BE2C (cell line): ENCODE data around the gene HS3ST3B1.

ENCODE experiments used
- DNase-seq: peaks from one replicate; pipeline ENCODE4 v3.0.0-alpha.2; 2020
- H3K27me3 ChIP-seq: fragments of 250-450 bp; sonication (Bioruptor Pico); 2 replicates; pipeline ENCODE4 v1.5.1; 2020; ENCODE audit warnings: mild to moderate bottlenecking
- H3K36me3 ChIP-seq: fragments of 250-450 bp; sonication (Bioruptor Pico); 2 replicates; pipeline ENCODE4 v1.5.1; 2020; ENCODE audit warnings: mild to moderate bottlenecking
- H3K4me1 ChIP-seq: fragments of 250-450 bp; sonication (Bioruptor Pico); 2 replicates; pipeline ENCODE4 v1.5.1; 2020
- H3K4me3 ChIP-seq: 2 replicates; pipeline ENCODE4 v1.5.1; 2011; ENCODE audit warnings: low read depth, low read length
- H3K9me3 ChIP-seq: fragments of 250-450 bp; sonication (Bioruptor Pico); 2 replicates; pipeline ENCODE4 v1.5.1; 2020
- CTCF ChIP-seq: IDR thresholded peaks from 2 replicates; pipeline ENCODE4 v1.5.1; 2012; ENCODE audit warnings: mild to moderate bottlenecking, low read depth, low read length

The HS3ST3B1 gene

GRCh38 chr17:14305785-14306496 is 5.1 kb downstream of the HS3ST3B1 start:
- no peaks in the 10 kb centered on the region for H3K4me1 ChIP-seq
- no peak for TF ChIP-seq CTCF
- H3K27me3 ChIP-seq = peaks cover 43% of the 10 kb centered on the region
- no peaks in the 10 kb centered on the region for H3K36me3 ChIP-seq
- no peak for DNase-seq
- H3K4me3 ChIP-seq = no peak overlapping the region
- no peaks in the 10 kb centered on the region for H3K9me3 ChIP-seq

DNA sequence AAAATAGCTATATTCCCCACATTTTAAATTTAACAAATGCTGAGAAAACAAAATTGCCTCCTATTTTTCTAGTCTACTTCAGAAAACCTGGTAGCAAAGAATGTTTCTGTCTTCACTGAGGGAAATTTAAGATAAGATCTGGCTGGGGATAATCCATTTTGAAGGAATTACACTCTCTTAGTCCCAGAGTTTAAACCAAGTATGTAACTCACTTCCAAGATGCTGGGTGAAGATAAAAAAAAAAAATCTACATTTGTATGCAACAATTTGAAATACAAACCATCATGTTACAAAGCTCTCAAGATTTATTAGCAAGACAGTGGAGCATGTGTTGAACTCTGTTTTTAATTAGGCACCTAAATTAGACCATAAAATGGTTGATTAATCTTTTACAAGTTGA is 5.7 kb downstream of the HS3ST3B1 start:
- H3K4me3 ChIP-seq = no peak overlapping the region
- no peak for TF ChIP-seq CTCF
- no peaks in the 10 kb centered on the region for H3K4me1 ChIP-seq
- DNase-seq = no peak
- H3K36me3 ChIP-seq = no peaks in the 10 kb centered on the region
- H3K27me3 ChIP-seq = peaks cover 36% of the 10 kb centered on the region
- H3K9me3 ChIP-seq = no peaks in the 10 kb centered on the region

DNA sequence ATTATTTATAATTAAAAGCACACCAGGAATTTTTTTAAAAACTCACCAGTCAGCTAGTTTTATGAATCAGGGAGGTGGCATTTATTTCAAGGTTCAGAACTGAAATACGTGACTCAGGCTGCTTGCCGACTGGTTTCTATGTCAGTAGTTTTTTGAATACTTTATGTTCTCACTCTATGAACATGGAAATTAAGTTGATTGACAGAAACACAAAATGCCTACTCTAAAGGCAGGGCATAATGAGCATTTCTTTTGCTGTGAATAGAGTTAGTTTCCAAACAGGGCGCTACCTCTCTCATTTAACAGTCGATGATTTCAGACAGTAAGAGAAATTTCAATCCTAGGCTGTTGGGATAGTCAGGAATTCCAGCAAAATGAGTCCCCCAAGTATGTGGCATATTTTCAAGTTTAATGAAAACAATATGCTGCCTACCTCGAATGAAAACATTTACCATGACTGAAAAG is 6.7 kb downstream of the HS3ST3B1 start:
- Histone ChIP-seq H3K27me3 (peaks cover 26% of the 10 kb centered on the region), H3K36me3 (no peaks in the 10 kb centered on the region), H3K4me1 (no peaks in the 10 kb centered on the region), H3K9me3 (no peaks in the 10 kb centered on the region), H3K4me3 (no peak overlapping the region)
- no peak for DNase-seq
- no peak for TF ChIP-seq CTCF

DNA sequence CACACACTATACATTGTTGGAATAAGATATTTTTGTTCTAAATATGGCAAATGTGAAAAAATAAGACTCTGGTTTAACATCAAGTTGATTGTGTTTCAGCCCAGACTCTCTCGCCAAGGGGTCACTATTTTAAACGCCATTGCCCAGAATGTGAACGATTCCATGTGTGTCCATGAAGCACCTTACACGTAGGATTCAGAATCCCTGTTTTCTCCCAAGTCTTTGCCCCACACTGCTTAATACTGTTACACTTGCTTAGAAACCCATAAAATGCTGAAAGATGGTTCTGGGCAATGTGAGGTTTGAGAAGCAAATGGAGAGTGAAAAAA is 7.7 kb downstream of the HS3ST3B1 start:
- Histone ChIP-seq H3K36me3 (no peaks in the 10 kb centered on the region), H3K27me3 (peaks cover 16% of the 10 kb centered on the region), H3K4me3 (no peak overlapping the region), H3K9me3 (no peaks in the 10 kb centered on the region), H3K4me1 (no peaks in the 10 kb centered on the region)
- TF ChIP-seq CTCF = no peak
- no peak for DNase-seq

DNA sequence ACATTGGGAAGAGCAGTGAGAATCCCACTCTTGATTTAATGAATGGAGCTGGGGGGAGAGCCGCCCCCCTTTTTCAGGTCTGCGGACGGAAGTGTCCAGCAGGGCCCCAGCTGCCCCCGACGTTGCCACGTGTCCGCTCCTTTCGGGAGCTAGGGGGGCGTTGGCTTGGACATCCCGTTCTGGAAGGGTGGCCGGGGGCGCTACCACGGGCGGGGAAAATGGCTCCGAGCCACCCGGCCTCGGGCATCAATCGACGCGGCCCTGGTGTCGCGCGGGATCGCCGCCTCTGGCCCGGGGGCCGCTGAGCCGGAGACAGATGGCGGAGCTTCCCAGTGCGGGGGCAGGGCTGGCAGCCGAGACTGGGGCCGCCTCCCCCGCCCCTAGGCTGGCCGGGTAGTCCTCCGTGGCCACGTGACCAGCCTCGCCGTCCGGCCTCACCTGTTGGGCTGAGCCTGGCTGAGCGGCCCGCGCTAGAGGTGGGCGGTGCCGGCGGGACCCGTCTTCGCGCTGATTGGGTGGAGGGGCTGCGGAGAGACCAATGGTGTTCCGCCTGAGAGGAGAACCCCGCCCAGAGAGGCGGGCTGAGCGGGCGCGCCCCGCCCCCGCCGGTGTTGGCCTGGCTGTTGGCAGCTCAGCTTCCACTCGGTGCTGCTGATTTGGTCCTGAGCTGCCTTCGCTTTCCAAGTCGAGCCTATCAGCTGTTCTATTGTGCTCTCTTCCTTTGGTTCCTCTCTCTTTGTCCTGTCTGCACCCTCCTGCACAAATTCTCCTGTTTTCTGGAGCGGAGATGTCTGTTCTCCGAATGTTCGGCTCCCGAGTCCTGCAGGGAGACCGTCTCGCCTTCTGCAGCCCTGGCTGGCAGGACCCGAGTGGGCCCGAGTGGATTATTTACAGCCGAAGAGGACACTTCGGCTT is 8.3 kb downstream of the HS3ST3B1 start:
- Histone ChIP-seq H3K9me3 (no peaks in the 10 kb centered on the region), H3K4me3 (peak overlapping the region; percentile 36; the same call in 1 of the 2 replicates), H3K4me1 (no peaks in the 10 kb centered on the region), H3K27me3 (peaks cover 10% of the 10 kb centered on the region), H3K36me3 (no peaks in the 10 kb centered on the region)
- DNase-seq = peak; percentile 80
- TF ChIP-seq CTCF = no peak

DNA sequence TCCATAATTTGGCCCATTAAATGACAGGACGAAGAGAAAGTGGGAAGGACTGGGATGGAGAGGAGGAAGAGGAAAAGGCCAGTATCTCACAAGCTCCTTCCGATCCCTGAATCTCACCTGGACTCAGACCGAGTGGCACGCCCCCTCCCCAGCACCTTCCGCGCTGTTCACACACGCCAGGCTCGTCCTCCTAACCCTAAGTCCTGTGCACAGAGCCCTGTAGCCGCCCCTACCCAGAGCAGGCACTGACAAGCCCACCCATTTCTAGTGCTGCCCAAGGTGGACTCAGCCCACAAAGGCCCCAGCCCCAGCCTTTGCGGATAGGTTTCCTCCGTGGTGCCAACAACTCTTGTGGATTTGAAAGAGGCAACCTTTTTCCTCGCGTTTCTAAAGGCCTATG is 9.2 kb downstream of the HS3ST3B1 start:
- Histone ChIP-seq H3K27me3 (peaks cover 1% of the 10 kb centered on the region), H3K4me3 (no peak overlapping the region), H3K36me3 (no peaks in the 10 kb centered on the region), H3K4me1 (no peaks in the 10 kb centered on the region), H3K9me3 (no peaks in the 10 kb centered on the region)
- no peak for TF ChIP-seq CTCF
- no peak for DNase-seq
